HEK293 (cell line): Measurements from ENCODE around the gene EFCAB12.

Experiments used
- CTCF ChIA-PET: fragments of 350-600 bp; formaldehyde crosslinking; extraction: SDS; loops from one replicate; lab custom pipeline; 2021; ENCODE audit warnings: antibody characterized with exemption; lab: Yijun Ruan, JAX
- POLR2A ChIA-PET: fragments of 300-600 bp; formaldehyde crosslinking; extraction: SDS; loops from one replicate; lab custom pipeline; 2020; ENCODE audit warnings: antibody characterized with exemption, inconsistent platforms; lab: Yijun Ruan, JAX
- H3K27ac ChIP-seq: fragments of 200-500 bp; sonication (Bioruptor generic); 2 replicates; pipeline ENCODE4 v1.5.1; 2014; ENCODE audit warnings: low read depth, low read length, control low read depth, inconsistent platforms; ENCODE audit errors: extremely low read depth
- H3K36me3 ChIP-seq, 2 experiments: fragments of 200-500 bp in 1 of 2; sonication (Bioruptor generic) in 1 of 2; 1 replicate in 1 of 2; 2 replicates in 1 of 2; pipeline ENCODE4 v1.5.1; 2014 to 2017; ENCODE audit warnings: inconsistent platforms in 2 of 2, low read length in 2 of 2; ENCODE audit not compliant: control insufficient read depth in 2 of 2, insufficient read depth in 1 of 2
- H3K4me1 ChIP-seq: fragments of 200-500 bp; sonication (Bioruptor generic); 2 replicates; pipeline ENCODE4 v1.5.1; 2014; ENCODE audit warnings: mild to moderate bottlenecking, low read length, inconsistent platforms; ENCODE audit not compliant: control insufficient read depth, insufficient read depth
- H3K4me3 ChIP-seq: 2 replicates; pipeline ENCODE4 v1.5.1; 2011; ENCODE audit warnings: low read depth, mild to moderate bottlenecking, control low read depth, low read length, moderate library complexity
- H3K9me3 ChIP-seq: fragments of 200-500 bp; sonication (Bioruptor generic); 2 replicates; pipeline ENCODE4 v1.5.1; 2014; ENCODE audit warnings: low read depth, low read length, inconsistent platforms; ENCODE audit not compliant: control insufficient read depth, insufficient read depth
- GFI1B ChIP-seq: fragments of 450-650 bp; formaldehyde crosslinking; IDR thresholded peaks from 2 replicates; pipeline ENCODE4 v1.5.1; 2016; ENCODE audit warnings: missing biosample characterization, missing genetic modification characterization
- GLI4 ChIP-seq: fragments of 450-650 bp; formaldehyde crosslinking; IDR thresholded peaks from 2 replicates; pipeline ENCODE4 v1.5.1; 2016; ENCODE audit warnings: missing biosample characterization, missing genetic modification characterization
- KLF8 ChIP-seq: fragments of 450-650 bp; formaldehyde crosslinking; IDR thresholded peaks from 2 replicates; pipeline ENCODE4 v1.5.1; 2016; ENCODE audit warnings: missing biosample characterization, missing genetic modification characterization
- YY1 ChIP-seq: fragments of 450-650 bp; formaldehyde crosslinking; IDR thresholded peaks from 2 replicates; pipeline ENCODE4 v1.5.1; 2018; ENCODE audit warnings: missing biosample characterization, missing genetic modification characterization
- ZIC2 ChIP-seq: fragments of 450-650 bp; formaldehyde crosslinking; IDR thresholded peaks from 2 replicates; pipeline ENCODE4 v1.5.1; 2016; ENCODE audit warnings: missing biosample characterization, missing genetic modification characterization
- ZNF146 ChIP-seq: fragments of 450-650 bp; formaldehyde crosslinking; IDR thresholded peaks from 2 replicates; pipeline ENCODE4 v1.5.1; 2016; ENCODE audit warnings: missing biosample characterization, missing genetic modification characterization
- ZNF157 ChIP-seq: fragments of 450-650 bp; formaldehyde crosslinking; IDR thresholded peaks from 2 replicates; pipeline ENCODE4 v1.5.1; 2016; ENCODE audit warnings: missing biosample characterization, missing genetic modification characterization
- ZNF169 ChIP-seq: fragments of 450-650 bp; formaldehyde crosslinking; IDR thresholded peaks from 2 replicates; pipeline ENCODE4 v1.5.1; 2016; ENCODE audit warnings: missing biosample characterization, missing genetic modification characterization
- ZNF214 ChIP-seq: fragments of 450-650 bp; formaldehyde crosslinking; IDR thresholded peaks from 2 replicates; pipeline ENCODE4 v1.5.1; 2017; ENCODE audit warnings: missing biosample characterization, mild to moderate bottlenecking, missing genetic modification characterization, borderline replicate concordance
- ZNF248 ChIP-seq: fragments of 450-650 bp; formaldehyde crosslinking; IDR thresholded peaks from 2 replicates; pipeline ENCODE4 v1.5.1; 2017; ENCODE audit warnings: missing biosample characterization, missing genetic modification characterization
- ZNF335 ChIP-seq: fragments of 450-650 bp; formaldehyde crosslinking; conservative IDR thresholded peaks from 2 replicates; pipeline ENCODE4 v1.5.1; 2016; ENCODE audit warnings: missing biosample characterization, missing genetic modification characterization
- ZNF391 ChIP-seq: fragments of 450-650 bp; formaldehyde crosslinking; IDR thresholded peaks from 2 replicates; pipeline ENCODE4 v1.5.1; 2016; ENCODE audit warnings: low read depth, missing biosample characterization, missing genetic modification characterization, borderline replicate concordance
- ZNF549 ChIP-seq: fragments of 450-650 bp; IDR thresholded peaks from 2 replicates; pipeline ENCODE4 v1.5.1; 2018; ENCODE audit warnings: missing biosample characterization, missing genetic modification characterization, mild to moderate bottlenecking, inconsistent platforms, moderate library complexity
- ZNF558 ChIP-seq: fragments of 450-650 bp; formaldehyde crosslinking; IDR thresholded peaks from 2 replicates; pipeline ENCODE4 v1.5.1; 2016; ENCODE audit warnings: missing biosample characterization, missing genetic modification characterization
- ZNF561 ChIP-seq: fragments of 450-650 bp; IDR thresholded peaks from 2 replicates; pipeline ENCODE4 v1.5.1; 2018; ENCODE audit warnings: missing biosample characterization, missing genetic modification characterization, borderline replicate concordance
- ZNF596 ChIP-seq: fragments of 450-650 bp; IDR thresholded peaks from 2 replicates; pipeline ENCODE4 v1.5.0; 2018; ENCODE audit warnings: missing biosample characterization, mild to moderate bottlenecking, missing genetic modification characterization, moderate library complexity
- ZNF600 ChIP-seq: fragments of 450-650 bp; formaldehyde crosslinking; IDR thresholded peaks from 2 replicates; pipeline ENCODE4 v1.5.1; 2016; ENCODE audit warnings: missing biosample characterization, missing genetic modification characterization
- ZNF654 ChIP-seq: fragments of 450-650 bp; formaldehyde crosslinking; IDR thresholded peaks from 2 replicates; pipeline ENCODE4 v1.5.1; 2016; ENCODE audit warnings: low read depth, missing biosample characterization, missing genetic modification characterization
- ZNF837 ChIP-seq: fragments of 450-650 bp; formaldehyde crosslinking; IDR thresholded peaks from 2 replicates; pipeline ENCODE4 v1.5.1; 2016; ENCODE audit warnings: missing biosample characterization, missing genetic modification characterization
- TF ChIP-seq, protein P1 (sequence below): fragments of 450-650 bp; formaldehyde crosslinking; IDR thresholded peaks from 2 replicates; pipeline ENCODE4 v1.5.1; 2016; ENCODE audit warnings: missing biosample characterization, missing genetic modification characterization
- TF ChIP-seq, protein P2 (sequence below): fragments of 450-650 bp; formaldehyde crosslinking; IDR thresholded peaks from 2 replicates; pipeline ENCODE4 v1.5.1; 2016; ENCODE audit warnings: missing biosample characterization, missing genetic modification characterization, low read depth
- TF ChIP-seq, protein P3 (sequence below): fragments of 450-650 bp; formaldehyde crosslinking; IDR thresholded peaks from 2 replicates; pipeline ENCODE4 v1.5.1; 2016; ENCODE audit warnings: missing biosample characterization, missing genetic modification characterization
- TF ChIP-seq, protein P4 (sequence below): fragments of 450-650 bp; formaldehyde crosslinking; conservative IDR thresholded peaks from 2 replicates; pipeline ENCODE4 v1.5.1; 2016; ENCODE audit warnings: low read depth, missing biosample characterization, missing genetic modification characterization

Gene EFCAB12

DNA sequence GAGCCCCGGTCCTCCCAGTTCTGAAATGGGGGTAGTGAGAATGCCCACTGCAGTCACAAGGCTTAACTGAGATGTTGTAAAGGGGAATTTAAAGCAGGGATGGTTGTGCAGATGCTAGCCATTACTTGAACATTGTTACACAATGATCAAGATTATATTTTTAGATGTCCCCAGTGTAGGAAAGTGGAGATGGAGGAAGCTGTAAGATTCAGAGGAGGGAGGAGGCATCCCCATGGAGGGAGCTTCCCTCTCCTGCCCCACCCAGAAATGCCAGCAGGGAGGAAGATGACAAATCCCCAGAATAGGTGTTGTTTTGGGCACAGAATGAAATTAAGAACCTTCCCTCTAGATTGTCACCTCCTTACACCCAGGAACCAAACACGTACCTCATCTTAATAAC, 46.1 kb downstream of the EFCAB12 start:
- Histone ChIP-seq H3K4me1 (no peaks in the 10 kb centered on the region), H3K9me3 (no peaks in the 10 kb centered on the region), H3K36me3 (peaks cover 0 to 11% of the 10 kb centered on the region in 2 experiments; a peak in 2 of 3 replicates), H3K4me3 (no peak overlapping the region), H3K27ac (no peak overlapping the region)
- ChIA-PET CTCF (interaction anchor here (0.7 to 2.7 kb wide), 10 partner anchors 11 to 108 kb away, joined by 3 to 19 read pairs (median 4); no protein-coding TSS in a partner anchor), POLR2A (no interaction called here)
- TF ChIP-seq ZNF837 (tag by site-specific recombination), result no peak
- no peak for TF ChIP-seq KLF8 (tag by site-specific recombination)
- no peak for TF ChIP-seq ZNF558
- TF ChIP-seq ZNF561 (tag by site-specific recombination), result no peak

DNA sequence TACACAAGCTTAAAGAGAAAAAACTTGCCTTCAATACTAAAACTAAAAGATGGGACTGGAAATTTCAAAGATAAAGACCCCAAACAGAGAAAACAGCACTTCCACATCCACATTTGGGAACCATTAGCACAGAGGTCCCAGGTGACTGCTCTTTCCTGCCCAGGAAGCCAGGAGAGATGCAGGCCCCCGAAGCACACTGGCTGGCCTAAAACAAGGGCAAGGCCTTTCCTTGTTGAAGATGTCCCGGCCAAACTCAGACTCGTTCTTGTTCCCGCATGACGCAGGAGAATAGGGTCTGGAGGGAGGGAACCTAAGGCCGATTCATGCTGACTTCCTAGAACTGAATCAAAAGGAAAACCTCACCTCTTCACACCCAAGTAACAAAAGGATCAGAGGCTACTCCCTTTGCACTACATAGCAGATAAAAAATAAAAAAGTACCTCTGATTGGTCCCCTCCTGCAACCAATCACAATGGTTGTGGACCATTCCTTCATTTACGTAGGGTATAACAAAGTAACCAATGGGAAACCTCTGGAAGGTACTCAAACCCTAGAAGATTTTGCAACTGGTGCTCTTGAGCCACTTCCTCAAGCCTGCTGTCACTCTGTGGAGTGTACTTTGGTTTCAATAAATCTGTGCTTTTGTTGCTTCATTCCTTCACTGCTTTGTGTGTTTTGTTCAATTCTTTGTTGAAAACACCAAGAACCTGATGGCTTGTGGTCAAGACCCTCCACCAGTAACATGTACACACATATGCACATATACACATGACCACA, 48.7 kb downstream of the EFCAB12 start:
- no peak overlapping the region for H3K4me3 ChIP-seq
- POLR2A ChIA-PET, result no interaction called here
- TF ChIP-seq ZNF169, result no peak
- TF ChIP-seq ZNF549 (tag by site-specific recombination), result no peak
- no peak for TF ChIP-seq ZNF335 (tag by site-specific recombination)
- TF ChIP-seq YY1 (tag by site-specific recombination), result no peak
- TF ChIP-seq, protein P1, sequence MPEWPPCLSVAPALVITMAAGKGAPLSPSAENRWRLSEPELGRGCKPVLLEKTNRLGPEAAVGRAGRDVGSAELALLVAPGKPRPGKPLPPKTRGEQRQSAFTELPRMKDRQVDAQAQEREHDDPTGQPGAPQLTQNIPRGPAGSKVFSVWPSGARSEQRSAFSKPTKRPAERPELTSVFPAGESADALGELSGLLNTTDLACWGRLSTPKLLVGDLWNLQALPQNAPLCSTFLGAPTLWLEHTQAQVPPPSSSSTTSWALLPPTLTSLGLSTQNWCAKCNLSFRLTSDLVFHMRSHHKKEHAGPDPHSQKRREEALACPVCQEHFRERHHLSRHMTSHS (tag by site-specific recombination), result no peak
- H3K36me3 ChIP-seq, result no peaks in the 10 kb centered on the region
- H3K4me1 ChIP-seq, result no peaks in the 10 kb centered on the region
- CTCF ChIA-PET, result no interaction called here
- no peak overlapping the region for H3K27ac ChIP-seq
- no peaks in the 10 kb centered on the region for H3K9me3 ChIP-seq

DNA sequence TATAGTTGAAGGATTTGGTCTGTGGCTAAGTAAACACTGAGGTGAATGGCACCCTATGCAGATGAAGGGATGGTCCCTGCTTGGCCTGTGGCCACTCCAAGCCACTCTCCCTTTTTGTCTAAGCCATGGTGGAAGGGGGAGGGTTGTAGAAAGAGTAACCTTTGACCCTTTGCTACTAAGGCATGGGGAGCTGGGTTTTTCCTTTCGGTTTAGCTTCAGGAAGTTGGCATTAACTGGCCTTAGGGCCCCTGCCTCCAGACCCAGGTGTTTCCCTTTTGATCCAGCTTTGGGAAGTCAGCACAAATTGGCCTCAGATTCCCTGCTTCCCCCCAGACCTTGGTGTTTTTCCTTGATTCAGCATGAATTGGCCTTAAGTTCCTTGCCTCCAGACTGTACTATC, 49.5 kb downstream of the EFCAB12 start:
- POLR2A ChIA-PET, result no interaction called here
- no peaks in the 10 kb centered on the region for H3K4me1 ChIP-seq
- no peak overlapping the region for H3K27ac ChIP-seq
- no peaks in the 10 kb centered on the region for H3K36me3 ChIP-seq
- TF ChIP-seq, protein P2, sequence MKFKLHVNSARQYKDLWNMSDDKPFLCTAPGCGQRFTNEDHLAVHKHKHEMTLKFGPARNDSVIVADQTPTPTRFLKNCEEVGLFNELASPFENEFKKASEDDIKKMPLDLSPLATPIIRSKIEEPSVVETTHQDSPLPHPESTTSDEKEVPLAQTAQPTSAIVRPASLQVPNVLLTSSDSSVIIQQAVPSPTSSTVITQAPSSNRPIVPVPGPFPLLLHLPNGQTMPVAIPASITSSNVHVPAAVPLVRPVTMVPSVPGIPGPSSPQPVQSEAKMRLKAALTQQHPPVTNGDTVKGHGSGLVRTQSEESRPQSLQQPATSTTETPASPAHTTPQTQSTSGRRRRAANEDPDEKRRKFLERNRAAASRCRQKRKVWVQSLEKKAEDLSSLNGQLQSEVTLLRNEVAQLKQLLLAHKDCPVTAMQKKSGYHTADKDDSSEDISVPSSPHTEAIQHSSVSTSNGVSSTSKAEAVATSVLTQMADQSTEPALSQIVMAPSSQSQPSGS (tag by site-specific recombination), result no peak
- TF ChIP-seq, protein P3, sequence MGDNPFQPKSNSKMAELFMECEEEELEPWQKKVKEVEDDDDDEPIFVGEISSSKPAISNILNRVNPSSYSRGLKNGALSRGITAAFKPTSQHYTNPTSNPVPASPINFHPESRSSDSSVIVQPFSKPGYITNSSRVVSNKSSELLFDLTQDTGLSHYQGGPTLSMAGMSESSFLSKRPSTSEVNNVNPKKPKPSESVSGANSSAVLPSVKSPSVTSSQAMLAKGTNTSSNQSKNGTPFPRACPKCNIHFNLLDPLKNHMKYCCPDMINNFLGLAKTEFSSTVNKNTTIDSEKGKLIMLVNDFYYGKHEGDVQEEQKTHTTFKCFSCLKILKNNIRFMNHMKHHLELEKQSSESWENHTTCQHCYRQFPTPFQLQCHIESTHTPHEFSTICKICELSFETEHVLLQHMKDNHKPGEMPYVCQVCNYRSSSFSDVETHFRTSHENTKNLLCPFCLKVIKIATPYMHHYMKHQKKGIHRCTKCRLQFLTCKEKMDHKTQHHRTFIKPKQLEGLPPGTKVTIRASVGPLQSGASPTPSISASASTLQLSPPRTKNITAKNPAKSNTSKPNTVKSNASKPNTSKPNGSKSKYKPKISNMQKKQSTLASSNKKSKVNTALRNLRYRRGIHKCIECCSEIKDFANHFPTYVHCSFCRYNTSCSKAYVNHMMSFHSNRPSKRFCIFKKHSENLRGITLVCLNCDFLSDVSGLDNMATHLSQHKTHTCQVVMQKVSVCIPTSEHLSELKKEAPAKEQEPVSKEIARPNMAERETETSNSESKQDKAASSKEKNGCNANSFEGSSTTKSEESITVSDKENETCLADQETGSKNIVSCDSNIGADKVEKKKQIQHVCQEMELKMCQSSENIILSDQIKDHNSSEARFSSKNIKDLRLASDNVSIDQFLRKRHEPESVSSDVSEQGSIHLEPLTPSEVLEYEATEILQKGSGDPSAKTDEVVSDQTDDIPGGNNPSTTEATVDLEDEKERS (tag by site-specific recombination), result no peak
- no peak for TF ChIP-seq ZNF391 (tag by site-specific recombination)
- TF ChIP-seq GLI4 (tag by site-specific recombination), result no peak
- no peak for TF ChIP-seq ZIC2 (tag by site-specific recombination)
- no peak for TF ChIP-seq ZNF157
- no peak for TF ChIP-seq ZNF146
- TF ChIP-seq ZNF596 (tag by site-specific recombination), result no peak
- no peak for TF ChIP-seq GFI1B (tag by site-specific recombination)
- TF ChIP-seq, protein P4, sequence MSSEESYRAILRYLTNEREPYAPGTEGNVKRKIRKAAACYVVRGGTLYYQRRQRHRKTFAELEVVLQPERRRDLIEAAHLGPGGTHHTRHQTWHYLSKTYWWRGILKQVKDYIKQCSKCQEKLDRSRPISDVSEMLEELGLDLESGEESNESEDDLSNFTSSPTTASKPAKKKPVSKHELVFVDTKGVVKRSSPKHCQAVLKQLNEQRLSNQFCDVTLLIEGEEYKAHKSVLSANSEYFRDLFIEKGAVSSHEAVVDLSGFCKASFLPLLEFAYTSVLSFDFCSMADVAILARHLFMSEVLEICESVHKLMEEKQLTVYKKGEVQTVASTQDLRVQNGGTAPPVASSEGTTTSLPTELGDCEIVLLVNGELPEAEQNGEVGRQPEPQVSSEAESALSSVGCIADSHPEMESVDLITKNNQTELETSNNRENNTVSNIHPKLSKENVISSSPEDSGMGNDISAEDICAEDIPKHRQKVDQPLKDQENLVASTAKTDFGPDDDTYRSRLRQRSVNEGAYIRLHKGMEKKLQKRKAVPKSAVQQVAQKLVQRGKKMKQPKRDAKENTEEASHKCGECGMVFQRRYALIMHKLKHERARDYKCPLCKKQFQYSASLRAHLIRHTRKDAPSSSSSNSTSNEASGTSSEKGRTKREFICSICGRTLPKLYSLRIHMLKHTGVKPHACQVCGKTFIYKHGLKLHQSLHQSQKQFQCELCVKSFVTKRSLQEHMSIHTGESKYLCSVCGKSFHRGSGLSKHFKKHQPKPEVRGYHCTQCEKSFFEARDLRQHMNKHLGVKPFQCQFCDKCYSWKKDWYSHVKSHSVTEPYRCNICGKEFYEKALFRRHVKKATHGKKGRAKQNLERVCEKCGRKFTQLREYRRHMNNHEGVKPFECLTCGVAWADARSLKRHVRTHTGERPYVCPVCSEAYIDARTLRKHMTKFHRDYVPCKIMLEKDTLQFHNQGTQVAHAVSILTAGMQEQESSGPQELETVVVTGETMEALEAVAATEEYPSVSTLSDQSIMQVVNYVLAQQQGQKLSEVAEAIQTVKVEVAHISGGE (tag by site-specific recombination), result no peak
- TF ChIP-seq ZNF214 (tag by site-specific recombination), result no peak
- TF ChIP-seq ZNF600 (tag by site-specific recombination), result no peak
- TF ChIP-seq ZNF654 (tag by site-specific recombination), result no peak
- no peak for TF ChIP-seq ZNF248 (tag by site-specific recombination)
- TF ChIP-seq, all 188 proteins: peak for 0
- Histone ChIP-seq H3K9me3 (no peaks in the 10 kb centered on the region), H3K4me3 (no peak overlapping the region)
- CTCF ChIA-PET, result interaction anchor here (0.6 kb wide), 1 partner anchor 118 kb away, joined by 3 read pairs; no protein-coding TSS in a partner anchor
